ENCODE data around the gene HSH2D.

- no peak for TF ChIP-seq CTCF (conservative IDR thresholded peaks at IDR 0.05)
- TF ChIP-seq EZH2 (IDR thresholded peaks at IDR 0.05; ENCODE audit: low read depth): no peak
These were observed 22.3 kb upstream of the HSH2D start for GRCh38 chr19:16121141-16121540.

Data from PC-9 (cell line).